ENCODE measurements around the gene ARHGAP40.
"Not testable (repeated sequence)": the region's sequence is repeated elsewhere in the genome, so short reads cannot be mapped to it uniquely, and the experiment has no call there.

Gene ARHGAP40

DNA sequence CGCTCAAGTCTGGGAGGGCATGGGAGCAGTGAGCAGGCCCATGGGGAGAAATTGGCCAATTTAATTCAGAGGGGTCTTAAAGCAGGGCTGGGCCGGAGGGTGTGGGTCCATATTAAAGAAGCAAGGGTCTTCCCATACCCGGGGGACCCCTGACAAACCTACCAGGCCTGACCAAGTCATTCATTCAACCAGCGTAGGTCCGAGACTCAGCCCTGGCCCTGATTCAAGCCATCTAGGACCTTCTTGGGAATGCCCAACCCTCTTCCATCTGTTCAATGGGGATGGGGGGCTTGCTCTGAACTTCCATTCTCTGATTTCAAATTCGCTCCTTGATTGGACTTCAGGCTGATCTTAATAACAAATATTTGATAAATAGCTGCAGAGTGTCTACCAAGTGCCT is 13.3 kb upstream of the ARHGAP40 start:
- no peak for DNase-seq

DNA sequence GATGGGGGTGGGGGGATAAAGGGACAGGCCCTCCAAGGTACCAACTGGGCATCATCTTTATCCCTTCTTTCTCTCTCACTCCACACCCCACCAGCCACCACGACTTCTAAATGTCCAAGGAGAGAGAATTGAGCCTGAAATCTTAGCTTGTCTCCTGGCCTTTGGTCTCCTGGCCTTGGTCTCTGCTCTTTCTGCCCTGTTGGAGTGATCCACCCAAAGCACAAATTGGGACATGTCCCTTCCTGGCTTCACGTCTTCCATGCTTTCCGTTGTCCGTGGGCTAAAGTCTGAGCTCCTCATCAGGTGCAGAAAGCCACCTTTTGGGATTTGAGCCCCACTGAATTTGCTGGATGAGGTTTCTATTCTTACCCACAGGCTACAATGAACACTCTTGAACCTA is 12.3 kb upstream of the ARHGAP40 start:
- no peak for DNase-seq

DNA sequence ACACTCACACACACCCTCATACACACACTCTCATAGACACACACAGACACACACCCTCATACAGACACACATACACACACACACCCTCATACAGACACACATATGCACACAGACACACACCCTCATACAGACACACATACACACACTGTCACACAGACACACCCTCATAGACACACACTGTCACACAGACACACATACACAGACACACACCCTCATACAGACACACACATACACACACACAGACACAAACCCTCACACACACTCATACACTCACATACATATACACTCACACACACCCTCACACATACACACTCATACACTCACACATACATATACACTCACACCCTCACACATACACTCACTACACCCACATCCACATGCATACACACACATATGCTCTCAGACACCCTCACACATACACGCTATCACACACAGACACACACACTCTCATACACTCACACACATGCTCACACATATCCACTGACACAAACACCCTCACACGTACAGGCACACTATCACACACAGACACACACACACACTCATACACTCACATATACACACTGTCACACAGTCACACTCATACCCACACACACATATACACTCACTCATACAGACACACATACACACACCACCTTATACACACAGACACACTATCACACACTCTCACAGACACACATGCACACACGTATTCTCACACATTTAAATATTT is 11.5 kb upstream of the ARHGAP40 start:
- DNase-seq = no peak

DNA sequence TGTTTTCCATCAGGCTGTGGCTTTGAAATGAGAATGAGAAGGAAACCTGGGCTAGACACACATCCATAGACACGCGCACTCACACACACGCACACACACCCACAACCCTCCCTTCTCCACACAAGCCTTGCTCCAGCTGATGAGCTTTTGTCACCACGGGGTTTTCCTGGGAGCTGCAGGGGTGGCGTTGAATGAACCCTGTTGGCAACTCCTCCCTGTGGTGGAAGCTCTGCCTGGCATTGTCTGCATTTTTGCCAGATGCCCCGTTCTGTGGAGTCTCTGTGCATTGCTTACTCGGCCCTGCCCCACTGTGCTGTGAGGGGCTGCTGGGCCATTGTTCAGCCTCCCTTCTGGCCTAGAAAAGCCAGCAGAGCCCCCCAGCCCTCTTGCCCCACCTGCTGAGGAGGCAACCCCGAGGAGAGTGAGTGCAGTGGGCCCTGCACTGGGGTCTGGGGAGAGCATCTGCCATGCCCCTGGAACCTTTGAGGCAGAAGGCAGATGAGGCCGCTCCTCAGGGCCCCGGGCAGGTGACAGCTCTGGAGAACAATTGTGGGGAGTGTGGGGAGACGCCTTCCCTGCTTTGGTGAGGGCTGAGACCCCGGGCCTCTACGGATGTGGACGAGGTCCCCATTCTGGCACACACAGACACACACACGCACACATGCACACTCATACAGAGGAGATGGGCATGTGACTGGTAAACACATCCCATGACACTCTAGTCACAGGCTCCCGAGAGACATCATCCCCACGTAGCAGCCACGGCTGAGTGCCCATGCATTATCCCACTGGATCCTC is 10.7 kb upstream of the ARHGAP40 start:
- DNase-seq = no peak

DNA sequence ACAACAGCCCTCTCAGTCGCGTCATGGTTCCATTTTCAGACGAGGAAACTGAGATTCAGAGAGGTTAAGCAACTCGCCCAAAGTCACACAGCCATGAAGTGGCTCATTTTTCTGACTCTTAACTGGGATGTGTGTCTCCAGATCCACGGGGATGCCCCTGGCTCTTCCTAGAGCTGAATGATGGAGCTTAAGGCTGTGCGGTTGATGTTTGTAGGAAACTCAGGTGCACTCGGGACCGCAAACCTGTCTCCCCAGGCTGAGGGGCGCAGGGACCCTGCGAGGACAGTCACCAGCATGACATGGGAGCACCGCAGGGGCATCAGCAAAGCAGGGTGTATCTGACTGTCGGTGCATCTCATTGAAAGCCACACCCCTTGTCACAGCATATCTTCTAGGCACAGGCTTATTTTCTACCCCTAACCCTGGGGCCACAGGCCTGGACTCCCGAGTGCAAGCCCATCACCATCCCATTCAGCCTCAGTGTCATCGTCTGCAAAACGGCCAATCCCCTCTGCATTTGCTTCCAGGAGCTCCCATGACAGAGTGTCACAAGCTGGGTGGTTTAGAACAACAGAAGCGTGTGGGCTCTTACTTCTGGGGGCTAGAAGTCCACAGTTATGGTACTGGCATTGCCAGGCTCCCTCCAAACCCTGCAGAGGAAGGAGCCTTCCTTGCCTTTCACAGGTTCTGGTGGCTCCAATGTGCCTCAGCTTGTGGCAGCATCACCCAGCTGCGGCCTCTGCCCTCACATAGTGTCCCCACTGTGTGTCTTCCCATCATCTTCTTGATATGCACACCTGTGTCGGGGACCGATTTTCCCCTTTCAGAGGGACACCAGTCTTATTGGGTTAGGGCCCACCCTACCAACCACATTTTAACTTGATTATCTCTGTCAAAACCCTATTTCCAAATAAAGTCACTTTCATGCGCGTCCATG is 9.9 kb upstream of the ARHGAP40 start:
- no peak for DNase-seq

DNA sequence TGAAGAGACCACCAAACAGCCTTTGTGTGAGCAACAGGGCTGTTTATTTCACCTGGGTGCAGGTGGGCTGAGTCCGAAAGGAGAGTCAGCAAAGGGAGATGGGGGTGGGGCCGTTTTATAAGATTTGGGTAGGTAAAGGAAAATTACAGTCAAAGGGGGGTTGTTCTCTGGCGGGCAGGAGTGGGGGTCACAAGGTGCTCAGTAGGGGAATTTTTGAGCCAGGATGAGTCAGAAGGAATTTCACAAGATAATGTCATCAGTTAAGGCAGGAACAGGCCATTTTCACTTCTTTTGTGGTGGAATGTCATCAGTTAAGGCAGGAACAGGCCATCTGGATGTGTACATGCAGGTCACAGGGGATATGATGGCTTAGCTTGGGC is 9.2 kb upstream of the ARHGAP40 start:
- not testable (repeated sequence) for DNase-seq

DNA sequence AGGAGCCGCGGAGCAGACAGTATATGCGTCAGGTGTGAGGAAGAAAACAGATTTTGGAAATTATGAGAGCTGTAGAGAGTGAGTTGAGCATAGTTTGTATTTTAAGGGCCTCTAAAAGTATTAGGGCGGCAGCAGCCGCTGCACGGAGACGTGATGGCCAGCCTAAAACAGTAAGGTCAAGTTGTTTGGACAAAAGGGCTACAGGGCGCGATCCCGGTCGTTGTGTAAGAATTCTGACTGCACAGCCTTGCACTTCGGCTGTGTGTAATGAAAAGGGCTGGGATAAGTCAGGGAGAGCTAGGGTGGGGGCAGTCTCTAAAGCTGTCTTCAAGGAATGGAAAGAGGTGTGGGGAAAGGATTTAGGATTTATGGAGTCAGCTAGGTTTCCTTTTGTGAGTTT is 7.3 kb upstream of the ARHGAP40 start:
- DNase-seq = not testable (repeated sequence)

DNA sequence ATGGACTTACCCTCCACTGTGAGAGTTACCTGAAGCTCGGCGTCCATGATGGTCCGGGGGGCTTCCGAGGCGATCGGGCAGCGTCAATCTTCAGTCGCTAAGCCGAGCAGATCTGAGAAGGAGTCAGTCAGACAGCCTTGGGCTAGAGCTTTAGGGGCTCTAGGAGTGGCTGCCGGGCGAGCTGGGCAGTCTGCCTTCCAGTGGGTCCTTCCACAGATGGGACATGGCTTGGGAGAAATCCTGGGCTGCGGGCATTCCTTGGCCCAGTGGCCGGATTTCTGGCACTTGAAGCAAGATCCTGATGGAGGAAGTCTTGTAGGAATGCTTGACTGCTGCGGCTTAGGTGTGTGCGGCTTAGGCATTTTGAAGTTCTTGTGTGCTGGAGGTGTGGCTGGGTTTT is 5.7 kb upstream of the ARHGAP40 start:
- DNase-seq = not testable (repeated sequence)

DNA sequence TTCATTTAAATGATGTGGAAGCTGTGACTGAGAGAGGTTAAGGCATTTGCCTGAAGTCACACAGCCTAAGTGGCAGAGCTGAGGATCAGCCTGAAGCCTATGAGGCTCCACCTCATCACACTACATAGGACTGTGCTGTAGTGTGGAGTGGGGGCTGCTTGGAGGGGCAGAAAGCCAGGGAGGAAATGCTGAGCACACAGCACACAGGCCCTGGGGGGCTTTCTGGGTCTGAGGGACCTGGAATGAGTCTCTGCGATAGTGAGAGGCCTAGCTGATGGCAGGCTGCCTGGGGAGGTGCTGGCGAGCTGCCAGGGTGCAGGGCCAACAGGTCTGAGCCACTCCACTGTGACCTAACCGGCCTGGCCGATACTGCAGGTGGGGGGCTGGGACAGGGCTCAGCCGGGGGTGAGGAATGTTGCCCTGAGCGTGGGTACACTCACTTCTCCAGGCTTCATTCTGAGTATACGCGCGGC is 2.2 kb upstream of the ARHGAP40 start:
- DNase-seq = no peak

DNA sequence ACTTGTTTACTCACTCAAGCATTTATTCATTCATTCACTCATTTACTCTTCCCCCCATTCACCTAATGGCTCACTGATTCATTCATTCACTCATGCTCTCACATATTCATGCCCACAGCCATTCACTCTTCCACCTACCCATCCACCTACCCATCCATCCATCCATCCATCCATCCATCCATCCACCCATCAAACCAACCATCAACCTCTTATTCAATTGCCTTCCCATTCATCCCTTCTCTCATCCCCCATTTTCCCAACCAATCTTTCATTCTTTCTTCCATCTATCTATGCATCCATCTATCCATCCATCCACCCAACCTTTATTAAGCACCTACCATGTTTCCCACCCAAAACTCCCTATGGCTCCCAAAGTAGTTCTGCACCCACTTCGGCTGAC is 1.6 kb upstream of the ARHGAP40 start:
- DNase-seq = no peak

DNA sequence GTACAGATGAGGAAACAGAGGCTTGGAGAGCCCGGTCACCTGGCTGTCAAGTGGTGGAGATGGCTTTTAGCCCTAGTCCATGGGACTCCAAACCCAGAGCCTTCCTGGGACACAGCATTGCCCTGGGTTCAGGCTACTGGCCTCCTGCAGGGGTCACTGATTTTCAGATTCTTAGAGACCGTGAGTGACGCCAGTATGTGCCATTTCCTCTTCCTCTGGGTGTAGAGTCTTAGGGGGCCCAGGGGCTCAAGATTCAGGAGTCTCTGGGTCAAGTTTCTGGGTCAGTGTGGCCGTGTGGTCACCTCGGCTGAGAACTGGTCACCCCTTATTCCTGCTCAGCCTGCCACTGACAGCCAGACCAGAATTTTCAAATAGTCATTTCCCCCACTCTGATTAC is 574 bp downstream of the ARHGAP40 start:
- DNase-seq = no peak

DNA sequence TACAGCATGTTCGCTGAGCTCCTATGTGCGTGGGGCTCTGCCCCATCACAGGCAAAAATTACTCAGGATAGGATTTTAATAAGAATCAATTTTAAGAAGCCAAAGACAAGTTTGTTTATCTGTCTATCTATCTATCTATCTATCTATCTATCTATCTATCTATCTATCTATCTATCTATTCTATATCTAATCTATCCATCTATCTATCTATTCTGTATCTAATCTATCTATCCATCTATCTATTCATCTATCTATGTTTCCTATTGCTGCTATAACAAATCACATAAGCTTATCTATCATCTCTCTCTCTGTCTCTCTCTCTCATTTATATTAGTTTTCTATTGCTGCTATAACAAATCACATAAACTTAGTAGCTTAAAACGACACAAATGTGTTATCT is 1.7 kb downstream of the ARHGAP40 start:
- no peak for DNase-seq

DNA sequence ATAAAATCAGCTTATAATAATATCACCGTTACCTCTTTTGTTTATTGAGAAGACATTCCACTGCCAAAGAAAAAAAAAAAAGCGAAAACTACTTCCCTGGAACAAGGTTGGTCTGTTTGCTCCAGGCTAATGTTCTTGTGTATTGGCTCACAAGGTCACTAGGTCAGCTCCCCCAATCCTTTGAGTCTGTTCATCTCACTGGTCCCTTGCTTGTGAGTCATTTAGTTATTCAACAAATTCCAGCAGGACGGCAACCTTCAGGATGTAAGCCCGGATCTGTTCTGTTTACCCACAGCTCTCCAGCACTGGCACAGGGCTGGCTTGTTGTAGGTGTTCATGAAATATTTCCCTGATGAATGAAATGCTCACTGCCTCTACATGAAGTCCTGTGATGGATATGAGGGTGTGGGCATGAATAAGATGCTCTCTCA is 3.3 kb downstream of the ARHGAP40 start:
- DNase-seq = peak in 1 of 14 donors; percentile 2

DNA sequence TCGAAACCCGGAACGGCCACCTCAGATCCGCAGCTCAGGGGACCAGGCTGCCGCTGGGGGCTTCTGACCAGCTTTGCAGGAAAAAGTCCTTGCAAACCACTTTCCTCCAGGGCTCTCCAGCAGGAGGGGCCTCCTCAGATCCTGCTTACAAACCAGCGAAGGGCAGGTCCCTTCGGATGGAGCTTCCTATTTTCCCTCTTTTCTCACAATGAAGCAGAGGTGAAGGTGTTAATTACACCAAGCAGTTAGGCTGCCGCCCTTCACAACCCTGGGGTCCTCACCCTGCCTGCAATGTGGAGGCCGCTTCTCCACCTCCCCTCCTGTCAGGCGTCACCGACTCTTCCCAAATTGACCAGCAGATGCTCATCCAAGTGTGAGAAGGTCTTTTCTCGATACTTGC is 5.7 kb downstream of the ARHGAP40 start:
- DNase-seq = no peak

DNA sequence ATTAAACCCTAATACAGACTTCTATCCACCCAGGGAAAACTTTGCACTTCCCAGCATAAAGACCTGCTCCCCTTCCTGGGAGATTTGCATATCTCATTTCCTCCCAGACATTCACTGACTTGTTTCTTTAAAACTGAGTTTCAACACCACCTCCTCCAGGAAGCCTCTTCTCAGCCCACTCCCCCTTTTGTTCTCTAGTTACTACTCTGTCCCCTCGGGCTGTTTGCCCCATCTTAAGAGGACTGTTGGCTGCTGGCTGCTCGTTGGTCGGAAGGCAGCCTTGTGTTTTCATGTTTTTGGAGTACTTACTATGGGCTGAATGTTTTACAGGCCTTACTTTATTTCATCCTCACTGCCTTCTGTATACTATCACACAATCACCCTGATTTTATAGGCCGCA is 6.6 kb downstream of the ARHGAP40 start:
- DNase-seq = no peak

DNA sequence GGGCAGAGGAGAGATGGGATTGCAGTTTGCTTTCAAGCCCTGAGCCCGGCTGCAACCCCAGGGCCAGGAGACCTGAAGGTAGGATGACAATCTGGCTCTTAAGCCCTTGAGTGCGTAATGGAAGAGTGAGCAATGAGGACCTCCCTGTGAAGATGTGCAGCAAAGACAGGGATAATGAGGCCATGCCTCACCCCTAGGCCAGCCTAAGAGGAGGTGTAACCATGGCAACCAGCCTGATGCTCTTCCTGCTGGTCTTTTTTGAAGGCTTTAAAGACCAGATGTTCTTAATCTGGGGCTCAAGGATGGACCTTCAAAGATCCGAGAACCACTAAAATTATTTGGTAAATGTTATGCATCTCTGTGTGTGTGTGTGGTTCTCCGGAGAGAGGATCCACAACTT is 8.2 kb downstream of the ARHGAP40 start:
- no peak for DNase-seq

DNA sequence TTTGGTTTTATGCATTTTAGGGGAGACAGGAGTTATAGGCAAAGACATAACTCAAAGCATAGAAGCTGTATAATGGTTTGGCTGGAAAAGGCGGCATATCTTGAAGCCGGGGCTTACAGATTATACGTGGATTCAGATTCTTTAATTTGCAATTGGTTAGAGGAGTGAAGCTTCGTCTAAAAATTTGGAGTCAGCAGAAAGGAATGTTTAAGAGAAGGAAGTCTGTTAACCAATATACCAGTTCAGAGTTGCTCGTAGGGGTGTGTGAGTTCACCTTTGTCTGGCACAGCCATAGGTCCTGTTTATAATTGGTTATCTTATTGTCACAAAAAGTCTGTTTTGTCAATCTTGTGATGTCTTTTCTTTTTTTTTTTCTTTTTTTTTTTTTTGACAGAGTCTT is 8.9 kb downstream of the ARHGAP40 start:
- DNase-seq = no peak

DNA sequence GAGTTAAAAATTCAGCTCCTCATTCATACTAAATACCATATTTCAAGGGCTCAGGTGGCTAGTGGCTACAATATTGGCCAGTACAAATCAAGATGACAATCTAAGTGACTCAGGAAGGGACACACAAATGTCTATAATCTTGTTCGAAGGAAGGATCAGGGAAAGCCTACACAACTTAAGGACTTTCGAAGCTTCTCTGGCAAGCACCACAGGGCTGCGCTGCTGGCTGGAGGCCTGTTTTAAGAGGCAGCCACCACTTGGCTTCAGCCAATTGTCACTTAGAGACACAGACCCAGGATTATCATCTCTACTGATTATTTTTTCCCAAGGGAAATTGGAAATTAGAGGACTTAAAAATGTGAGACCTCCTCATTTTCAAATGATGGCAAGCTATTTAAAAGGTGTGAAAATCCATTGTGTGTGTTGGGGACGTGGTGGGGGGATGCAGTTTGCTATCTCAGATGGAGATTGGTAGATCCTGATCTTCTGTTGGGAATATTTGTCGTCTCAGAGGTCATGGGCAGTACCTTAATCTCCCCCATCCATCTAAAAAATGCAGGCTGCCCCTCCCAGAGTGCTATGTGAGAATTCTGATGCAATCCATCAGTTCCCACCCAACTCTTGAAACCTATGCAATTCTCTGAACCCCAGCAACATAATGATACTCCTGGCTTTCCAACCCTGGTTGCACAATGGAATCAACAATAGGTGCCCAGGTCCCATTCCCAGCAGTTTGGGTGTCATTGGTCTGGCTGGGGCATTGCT is 11.3 kb downstream of the ARHGAP40 start:
- no peak for DNase-seq

DNA sequence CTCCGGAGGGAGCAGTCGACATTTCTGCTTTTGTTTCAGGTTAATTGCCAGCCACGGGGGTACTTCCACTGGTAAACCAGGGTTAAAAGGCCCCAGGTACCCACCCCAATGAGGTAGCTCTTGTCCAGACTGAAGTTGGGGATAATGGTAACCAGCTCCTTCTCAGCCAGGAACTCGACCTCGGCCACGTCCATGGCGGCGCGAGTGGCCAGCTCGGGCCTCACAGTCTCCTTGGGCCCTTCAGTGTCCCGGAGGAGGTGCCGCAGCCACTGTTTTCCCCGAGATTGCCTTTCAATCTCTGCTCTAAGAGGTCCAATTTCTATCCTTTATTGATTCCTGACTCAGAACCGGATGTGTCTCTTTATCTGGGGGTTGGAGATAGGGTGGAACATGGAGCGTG is 13.7 kb downstream of the ARHGAP40 start:
- no peak for DNase-seq

DNA sequence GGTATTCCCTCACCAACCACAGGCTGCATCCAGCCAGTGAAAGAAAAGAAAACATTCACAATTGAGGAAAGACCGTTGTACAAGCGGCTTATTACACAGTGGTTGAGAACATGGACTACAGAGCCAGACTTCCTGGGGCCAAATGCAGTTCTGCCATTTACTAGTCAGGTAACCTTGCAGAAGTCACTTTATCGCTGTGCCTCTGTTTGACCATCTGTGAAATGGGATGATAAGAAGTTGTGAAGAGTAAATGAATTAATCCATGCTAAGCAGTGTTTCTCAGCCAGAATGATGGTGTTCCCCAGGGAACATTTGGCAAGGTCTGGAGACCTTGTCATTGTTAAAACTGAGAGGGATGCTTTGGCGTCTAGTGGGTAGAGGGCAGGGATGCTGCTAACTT is 14.8 kb downstream of the ARHGAP40 start:
- DNase-seq = no peak

DNA sequence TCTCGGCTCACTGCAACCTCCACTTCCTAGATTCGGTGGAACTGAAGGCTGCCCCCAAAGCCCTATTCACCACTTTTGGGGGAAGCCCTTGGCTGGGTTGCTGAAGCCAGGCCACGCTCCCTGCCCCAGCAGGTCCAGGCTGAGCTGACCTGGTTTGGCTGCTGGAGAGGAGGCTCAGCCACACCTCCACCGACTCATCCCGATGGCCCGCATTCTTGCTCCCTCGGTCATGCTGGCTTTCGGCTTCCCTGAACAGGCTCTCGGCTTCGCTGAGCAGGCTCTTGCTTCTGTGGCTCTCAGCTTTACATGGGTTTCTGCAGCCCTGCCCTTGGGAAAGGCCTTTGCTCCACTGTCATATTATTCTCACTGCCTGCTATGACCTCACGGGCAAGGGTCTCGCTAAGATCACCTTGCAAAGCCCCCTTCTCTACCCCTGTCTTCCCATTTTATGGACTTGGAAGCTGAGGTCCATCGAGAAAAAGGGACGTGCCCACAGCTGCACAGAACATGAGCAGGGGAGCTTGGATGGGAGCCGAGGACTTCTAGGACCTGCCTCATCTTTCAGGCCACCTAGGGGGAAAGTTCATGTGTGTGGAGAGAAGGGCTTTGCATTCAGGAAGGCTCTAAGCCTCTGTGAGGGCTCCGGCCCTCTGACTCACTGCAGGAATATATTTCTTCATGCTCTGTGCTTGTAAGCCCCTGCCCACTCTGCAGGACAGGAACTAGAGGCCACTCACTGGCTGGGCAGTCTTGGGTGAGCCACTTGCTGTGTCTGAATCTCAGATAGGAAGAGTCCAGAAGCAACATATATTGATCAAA is 15.6 kb downstream of the ARHGAP40 start:
- DNase-seq = no peak

Data from C1 segment of cervical spinal cord (tissue), 14 donors.